WTC11 (cell line): ENCODE data around the gene FXYD3. TPM values are rescaled to one million over a fixed set of nuclear protein-coding genes. Genes with fewer than 3 reads are reported as not detected.

ENCODE experiments used
- ATAC-seq: fragments of 200-7000 bp; cut with Tn5 transposase; 2 replicates; pipeline ENCODE4 v1.10.0; 2021; ENCODE audit warnings: mild to moderate bottlenecking, moderate library complexity
- CTCF ChIA-PET: fragments of 300-600 bp; sonication (Branson Sonifier 250); formaldehyde crosslinking; loops from one replicate; lab custom pipeline; 2021; ENCODE audit warnings: antibody characterized with exemption; lab: Charles Lee
- POLR2A ChIA-PET: fragments of 350-600 bp; sonication (Branson Sonifier 250); formaldehyde crosslinking; loops from one replicate; lab custom pipeline; 2021; ENCODE audit warnings: antibody characterized with exemption; lab: Charles Lee
- DNase-seq: peaks from one replicate; pipeline ENCODE4 v3.0.0; 2021; ENCODE audit warnings: low spot score
- H3K27ac Mint-ChIP-seq: 2 replicates; pipeline ENCODE4 v1.8.0; 2021; ENCODE audit warnings: mixed read lengths
- H3K27me3 Mint-ChIP-seq: 2 replicates; pipeline ENCODE4 v1.8.0; 2021; ENCODE audit warnings: low read depth, mild to moderate bottlenecking, moderate library complexity, mixed read lengths
- H3K36me3 Mint-ChIP-seq: 2 replicates; pipeline ENCODE4 v1.8.0; 2021; ENCODE audit warnings: mixed read lengths
- H3K4me1 Mint-ChIP-seq: 2 replicates; pipeline ENCODE4 v1.8.0; 2022; ENCODE audit warnings: mixed read lengths
- H3K4me3 Mint-ChIP-seq: 2 replicates; pipeline ENCODE4 v1.8.0; 2021; ENCODE audit warnings: mild to moderate bottlenecking, moderate library complexity, mixed read lengths
- H3K9me3 Mint-ChIP-seq: 2 replicates; pipeline ENCODE4 v1.8.0; 2021; ENCODE audit warnings: mixed read lengths
- AFF4 ChIP-seq: sonication (generic); formaldehyde crosslinking; IDR thresholded peaks from 2 replicates; pipeline ENCODE4 v1.8.1; 2023; ENCODE audit warnings: mild to moderate bottlenecking, missing genetic modification reagents, borderline replicate concordance
- E2F4 ChIP-seq: sonication (generic); formaldehyde crosslinking; IDR thresholded peaks from 2 replicates; pipeline ENCODE4 v1.8.1; 2022; ENCODE audit warnings: low read depth, mild to moderate bottlenecking, moderate library complexity, missing genetic modification reagents, borderline replicate concordance
- E2F5 ChIP-seq: sonication (generic); formaldehyde crosslinking; IDR thresholded peaks from 2 replicates; pipeline ENCODE4 v1.8.1; 2022; ENCODE audit warnings: mild to moderate bottlenecking, moderate library complexity, missing genetic modification reagents
- ERG ChIP-seq: fragments of 250-450 bp; sonication (Bioruptor Pico); IDR thresholded peaks from 2 replicates; pipeline ENCODE4 v1.8.0; 2021; ENCODE audit warnings: mild to moderate bottlenecking
- FOXP1 ChIP-seq: sonication (generic); formaldehyde crosslinking; IDR thresholded peaks from 2 replicates; pipeline ENCODE4 v1.8.0; 2022; ENCODE audit warnings: missing genetic modification reagents, mild to moderate bottlenecking, moderate library complexity, borderline replicate concordance
- NFE2L1 ChIP-seq: sonication (generic); formaldehyde crosslinking; IDR thresholded peaks from 2 replicates; pipeline ENCODE4 v1.8.1; 2023; ENCODE audit warnings: missing genetic modification reagents
- NFYB ChIP-seq: sonication (generic); formaldehyde crosslinking; conservative IDR thresholded peaks from 2 replicates; pipeline ENCODE4 v1.8.0; 2022; ENCODE audit warnings: low read depth, missing genetic modification reagents
- NR3C1 ChIP-seq: sonication (generic); formaldehyde crosslinking; conservative IDR thresholded peaks from 2 replicates; pipeline ENCODE4 v1.8.1; 2023; ENCODE audit warnings: low read depth, mild to moderate bottlenecking, missing genetic modification reagents
- PRDM15 ChIP-seq: sonication (generic); formaldehyde crosslinking; IDR thresholded peaks from 2 replicates; pipeline ENCODE4 v1.8.0; 2022; ENCODE audit warnings: missing genetic modification reagents
- SMAD3 ChIP-seq: sonication (generic); formaldehyde crosslinking; IDR thresholded peaks from 2 replicates; pipeline ENCODE4 v1.8.0; 2022; ENCODE audit warnings: missing genetic modification reagents, mild to moderate bottlenecking, borderline replicate concordance
- SMAD4 ChIP-seq: sonication (generic); formaldehyde crosslinking; IDR thresholded peaks from 2 replicates; pipeline ENCODE4 v1.8.0; 2022; ENCODE audit warnings: mild to moderate bottlenecking, missing genetic modification reagents
- TCF7 ChIP-seq: sonication (generic); formaldehyde crosslinking; IDR thresholded peaks from 2 replicates; pipeline ENCODE4 v1.8.0; 2022; ENCODE audit warnings: mild to moderate bottlenecking, low read depth, missing genetic modification reagents, moderate library complexity
- ZNF263 ChIP-seq: sonication (generic); formaldehyde crosslinking; IDR thresholded peaks from 2 replicates; pipeline ENCODE4 v1.8.1; 2022; ENCODE audit warnings: low read depth, mild to moderate bottlenecking, moderate library complexity, missing genetic modification reagents
- ZNF317 ChIP-seq: sonication (generic); formaldehyde crosslinking; IDR thresholded peaks from 2 replicates; pipeline ENCODE4 v1.8.1; 2023; ENCODE audit warnings: low read depth, mild to moderate bottlenecking, moderate library complexity, missing genetic modification reagents, borderline replicate concordance
- ZNF425 ChIP-seq: fragments of 250-450 bp; sonication (Bioruptor Pico); conservative IDR thresholded peaks from 2 replicates; pipeline ENCODE4 v1.9.0; 2021; ENCODE audit warnings: mild to moderate bottlenecking
- ZNF671 ChIP-seq: fragments of 250-450 bp; sonication (Bioruptor Pico); IDR thresholded peaks from 2 replicates; pipeline ENCODE4 v1.8.0; 2021; ENCODE audit warnings: mild to moderate bottlenecking
- total RNA-seq: library from RNA; stranded (reverse); gene quantifications from 3 replicates; pipeline ENCODE4 v1.2.3, GENCODE V29; 2021

The FXYD3 gene
- total RNA-seq, 1 experiment from 2014 or later = 1.8 TPM

- DNase-seq = no peak
- POLR2A ChIA-PET = no interaction called here
- no peak for ATAC-seq
- H3K4me1 Mint-ChIP-seq = peaks cover 14% of the 10 kb centered on the region
- TF ChIP-seq ERG (CRISPR knock-in tag) = no peak
- no peak for TF ChIP-seq AFF4
- no peak for TF ChIP-seq PRDM15 (CRISPR knock-in tag)
- TF ChIP-seq NR3C1 (CRISPR knock-in tag) = no peak
- TF ChIP-seq FOXP1 = no peak
- no peak for TF ChIP-seq NFE2L1 (CRISPR knock-in tag)
- TF ChIP-seq SMAD4 (CRISPR knock-in tag) = no peak
- TF ChIP-seq ZNF317 (CRISPR knock-in tag) = no peak
- TF ChIP-seq NFYB (CRISPR knock-in tag) = no peak
- TF ChIP-seq ZNF425 (CRISPR knock-in tag) = no peak
- TF ChIP-seq ZNF263 (CRISPR knock-in tag) = no peak
- TF ChIP-seq SMAD3 (CRISPR knock-in tag) = no peak
- no peak for TF ChIP-seq E2F5 (CRISPR knock-in tag)
- no peak for TF ChIP-seq ZNF671 (CRISPR knock-in tag)
- no peak for TF ChIP-seq E2F4
- no peak for TF ChIP-seq TCF7 (CRISPR knock-in tag)
- no peak overlapping the region for H3K27ac Mint-ChIP-seq
- no peak overlapping the region for H3K4me3 Mint-ChIP-seq
- H3K9me3 Mint-ChIP-seq = peaks cover 7% of the 10 kb centered on the region
- H3K27me3 Mint-ChIP-seq = peaks cover 5% of the 10 kb centered on the region
- CTCF ChIA-PET = interaction anchor here (0.8 to 3.7 kb wide), 5 partner anchors 13 to 42 kb away, joined by 3 to 14 read pairs (median 9); no protein-coding TSS in a partner anchor
- H3K36me3 Mint-ChIP-seq = 0 out of 2 replicates have a peak, but pooled peaks cover 3% of the 10 kb centered on the region
Measured at GRCh38 chr19:35085947-35086346, 29.7 kb upstream of the FXYD3 start.
